SU-DHL-6 (cell line): ENCODE data around the gene C11orf24.

Source experiments
- H2AFZ ChIP-seq: fragments of 200-600 bp; sonication (generic); 2 replicates; pipeline ENCODE4 v1.6.1; 2014; ENCODE audit warnings: low read depth, mild to moderate bottlenecking, moderate library complexity, mixed read lengths, antibody characterized with exemption, low read length; ENCODE audit not compliant: severe bottlenecking
- H3F3A ChIP-seq: fragments of 200-600 bp; shearing (Covaris generic); 2 replicates; pipeline ENCODE4 v1.6.0; 2016; ENCODE audit warnings: antibody characterized with exemption, mild to moderate bottlenecking; ENCODE audit not compliant: insufficient read depth
- H3K27ac ChIP-seq: fragments of 200-600 bp; sonication (generic); 2 replicates; pipeline ENCODE4 v1.5.1; 2016; ENCODE audit warnings: low read depth, mild to moderate bottlenecking, low read length, moderate library complexity, mixed read lengths
- H3K27me3 ChIP-seq: fragments of 200-600 bp; sonication (generic), shearing (Covaris generic); 2 replicates; pipeline ENCODE4 v1.6.0; 2014; ENCODE audit warnings: mild to moderate bottlenecking, low read length
- H3K36me3 ChIP-seq: fragments of 200-600 bp; sonication (generic); 2 replicates; pipeline ENCODE4 v1.6.1; 2014; ENCODE audit warnings: mild to moderate bottlenecking, low read length, mixed read lengths
- H3K4me2 ChIP-seq: fragments of 300-600, 200-600 bp; shearing (Covaris generic), sonication (generic); 2 replicates; pipeline ENCODE4 v1.6.0; 2014; ENCODE audit warnings: low read length, low read depth, mild to moderate bottlenecking; ENCODE audit not compliant: poor library complexity, severe bottlenecking
- H3K4me3 ChIP-seq: fragments of 200-600 bp; sonication (generic); 2 replicates; pipeline ENCODE4 v1.5.1; 2014; ENCODE audit warnings: antibody characterized with exemption, low read length, mild to moderate bottlenecking, mixed read lengths; ENCODE audit not compliant: insufficient read depth, poor library complexity, severe bottlenecking
- H3K79me2 ChIP-seq: fragments of 200-600 bp; sonication (generic); 2 replicates; pipeline ENCODE4 v1.6.1; 2014; ENCODE audit warnings: mild to moderate bottlenecking, low read length, moderate library complexity; ENCODE audit not compliant: insufficient read depth
- H3K9ac ChIP-seq: fragments of 200-600 bp; sonication (generic); 2 replicates; pipeline ENCODE4 v1.7.0; 2014; ENCODE audit warnings: mild to moderate bottlenecking, low read length
- H3K9me2 ChIP-seq: fragments of 200-600 bp; sonication (generic); replicated peaks from 2 replicates; pipeline ENCODE4 v1.6.1; 2014; ENCODE audit warnings: low read length; ENCODE audit not compliant: insufficient read depth
- H3K9me3 ChIP-seq: fragments of 200-600 bp; sonication (generic); 2 replicates; pipeline ENCODE4 v1.6.1; 2014; ENCODE audit warnings: low read length, mixed read lengths; ENCODE audit not compliant: insufficient read depth
- H4K20me1 ChIP-seq: fragments of 200-600 bp; sonication (generic); 2 replicates; pipeline ENCODE4 v1.6.1; 2014; ENCODE audit warnings: low read depth, mild to moderate bottlenecking, antibody characterized with exemption, low read length, moderate library complexity, mixed read lengths
- CTCF ChIP-seq: fragments of 200-600 bp; sonication (generic); IDR thresholded peaks from one replicate; pipeline ENCODE4 v1.5.1; 2017; ENCODE audit warnings: antibody characterized with exemption, mild to moderate bottlenecking, low read length, moderate library complexity; ENCODE audit not compliant: insufficient read depth, poor library complexity, severe bottlenecking
- EZH2phosphoT487 ChIP-seq: fragments of 200-600 bp; sonication (generic), shearing (Covaris generic); conservative IDR thresholded peaks from 2 replicates; pipeline ENCODE4 v1.6.1; 2018; ENCODE audit warnings: mild to moderate bottlenecking, antibody characterized with exemption, low read length, moderate library complexity, mixed read lengths

Gene C11orf24

DNA sequence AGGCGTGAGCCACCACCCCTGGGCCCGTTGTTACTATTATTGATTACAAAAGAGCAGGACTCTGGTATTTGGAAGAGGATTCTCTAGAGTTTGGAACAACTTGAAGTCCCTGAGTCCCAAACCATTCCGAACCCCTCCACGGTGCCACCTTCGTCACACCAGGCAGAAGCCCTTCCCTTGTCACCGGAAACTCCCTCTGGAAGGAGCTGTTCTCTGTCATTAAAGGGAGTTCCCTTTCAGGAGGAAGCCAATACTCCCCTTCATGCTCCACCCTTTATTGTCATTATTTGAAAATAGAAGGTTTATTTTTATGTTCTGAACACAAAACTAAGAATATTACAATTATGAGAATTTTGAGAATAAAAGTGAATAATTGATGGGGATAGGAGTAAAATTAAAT, 5.1 kb upstream of the C11orf24 start:
- H3K27me3 ChIP-seq, result no peaks in the 10 kb centered on the region
- no peak overlapping the region for H3K4me3 ChIP-seq
- no peaks in the 10 kb centered on the region for H3K9me2 ChIP-seq
- H3K27ac ChIP-seq, result no peak overlapping the region
- H3K4me2 ChIP-seq, result no peak overlapping the region
- peaks cover 24% of the 10 kb centered on the region for H3F3A ChIP-seq
- no peaks in the 10 kb centered on the region for H3K79me2 ChIP-seq
- no peak for TF ChIP-seq EZH2phosphoT487
- TF ChIP-seq CTCF, result no peak
- no peak overlapping the region for H3K9ac ChIP-seq
- peaks cover 4% of the 10 kb centered on the region; the same call in 1 of the 2 replicates for H3K9me3 ChIP-seq
- H4K20me1 ChIP-seq, result no peaks in the 10 kb centered on the region
- no peak overlapping the region for H2AFZ ChIP-seq
- no peaks in the 10 kb centered on the region for H3K36me3 ChIP-seq

DNA sequence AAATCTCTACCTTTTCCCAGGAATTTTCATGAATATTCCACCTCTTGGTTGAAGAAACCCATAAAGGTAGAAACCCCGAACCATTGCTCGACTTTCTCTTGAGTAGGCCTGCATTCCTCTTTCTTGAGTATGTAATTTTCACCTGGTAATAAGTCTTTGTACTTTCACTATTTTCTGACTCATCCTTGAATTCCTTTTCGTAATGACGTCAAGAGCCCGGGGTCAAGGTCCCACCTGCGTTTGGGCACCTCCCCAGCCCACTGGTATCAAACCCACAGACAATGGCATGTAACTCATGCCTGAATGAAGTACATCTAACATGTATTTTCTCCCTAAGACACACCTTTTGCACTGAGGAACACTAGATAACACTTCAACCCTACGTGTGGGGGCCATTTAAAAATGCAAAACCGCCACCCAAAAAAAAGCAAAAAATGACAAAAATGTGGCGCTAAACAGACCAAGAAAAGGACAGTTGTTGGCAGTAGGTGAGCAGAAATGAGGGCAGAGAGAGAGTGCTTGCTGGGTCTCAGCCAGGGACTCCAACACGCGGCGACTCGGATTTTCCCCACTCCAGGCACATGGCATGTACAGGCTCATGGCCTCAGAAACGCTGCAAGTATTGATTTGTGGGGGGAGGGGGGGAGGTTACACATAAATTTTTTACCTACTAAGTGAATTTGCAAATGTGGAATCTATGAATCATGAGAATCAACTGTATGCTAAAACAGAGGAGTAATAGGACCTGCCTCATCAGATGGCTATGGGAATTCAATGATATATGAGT, 4.1 kb upstream of the C11orf24 start:
- no peak overlapping the region for H3K4me2 ChIP-seq
- H3F3A ChIP-seq, result peaks cover 24% of the 10 kb centered on the region
- H3K9me3 ChIP-seq, result peaks cover 4% of the 10 kb centered on the region; the same call in 1 of the 2 replicates
- no peaks in the 10 kb centered on the region for H3K27me3 ChIP-seq
- H2AFZ ChIP-seq, result no peak overlapping the region
- no peak overlapping the region for H3K27ac ChIP-seq
- H3K9ac ChIP-seq, result no peak overlapping the region
- no peaks in the 10 kb centered on the region for H4K20me1 ChIP-seq
- no peak overlapping the region for H3K4me3 ChIP-seq
- no peaks in the 10 kb centered on the region for H3K36me3 ChIP-seq
- H3K9me2 ChIP-seq, result no peaks in the 10 kb centered on the region
- TF ChIP-seq EZH2phosphoT487 (no peak), CTCF (no peak)
- H3K79me2 ChIP-seq, result peaks cover 8% of the 10 kb centered on the region; the same call in 1 of the 2 replicates

- Histone ChIP-seq H2AFZ (no peak overlapping the region), H3K9ac (no peak overlapping the region), H3K4me3 (no peak overlapping the region), H3K9me2 (no peaks in the 10 kb centered on the region), H3K36me3 (no peaks in the 10 kb centered on the region), H3K27ac (peak overlapping the region; percentile 99), H4K20me1 (no peaks in the 10 kb centered on the region), H3K4me2 (no peak overlapping the region), H3K27me3 (no peaks in the 10 kb centered on the region), H3K9me3 (peaks cover 4% of the 10 kb centered on the region; the same call in 1 of the 2 replicates), H3F3A (peaks cover 24% of the 10 kb centered on the region), H3K79me2 (peaks cover 23% of the 10 kb centered on the region)
- TF ChIP-seq CTCF (no peak), EZH2phosphoT487 (no peak)
These were observed 2.5 kb upstream of the C11orf24 start for GRCh38 chr11:68274306-68274705.
